Measurements from ENCODE around the gene ECHDC1. TPM values are rescaled to one million over a fixed set of nuclear protein-coding genes. Genes with fewer than 3 reads are reported as not detected.

ECHDC1 gene
- total RNA-seq, 1 donor from 2014 or later = 66.3 TPM

DNA sequence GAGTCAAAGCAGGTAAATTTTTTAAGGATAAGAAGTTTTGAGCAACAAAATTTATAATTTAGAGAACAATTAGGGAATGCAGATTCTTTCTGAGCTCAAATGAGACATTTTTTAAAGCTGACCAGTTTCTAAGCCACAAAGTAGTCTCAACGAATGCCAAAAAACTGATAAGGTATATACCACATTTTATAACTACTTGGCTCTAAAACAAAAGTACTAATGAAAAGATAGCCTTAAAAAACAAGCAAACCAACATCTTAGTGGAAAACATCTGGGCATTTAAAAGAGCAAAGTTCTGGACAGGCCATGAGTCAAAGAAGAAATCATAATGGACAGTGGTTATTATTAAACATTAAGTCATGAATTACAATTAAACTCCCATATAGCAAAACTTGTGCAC, 99.9 kb downstream of the ECHDC1 start:
- no peak for DNase-seq (ENCODE audit: low read depth)
- Histone ChIP-seq H3K4me3 (ENCODE audit: low read depth, low read length) (no peak overlapping the region), H3K27me3 (ENCODE audit: control insufficient read depth, insufficient read depth, low read length) (no peaks in the 10 kb centered on the region), H3K36me3 (ENCODE audit: control insufficient read depth, insufficient read depth, low read length) (no peaks in the 10 kb centered on the region)
- TF ChIP-seq, protein P1, sequence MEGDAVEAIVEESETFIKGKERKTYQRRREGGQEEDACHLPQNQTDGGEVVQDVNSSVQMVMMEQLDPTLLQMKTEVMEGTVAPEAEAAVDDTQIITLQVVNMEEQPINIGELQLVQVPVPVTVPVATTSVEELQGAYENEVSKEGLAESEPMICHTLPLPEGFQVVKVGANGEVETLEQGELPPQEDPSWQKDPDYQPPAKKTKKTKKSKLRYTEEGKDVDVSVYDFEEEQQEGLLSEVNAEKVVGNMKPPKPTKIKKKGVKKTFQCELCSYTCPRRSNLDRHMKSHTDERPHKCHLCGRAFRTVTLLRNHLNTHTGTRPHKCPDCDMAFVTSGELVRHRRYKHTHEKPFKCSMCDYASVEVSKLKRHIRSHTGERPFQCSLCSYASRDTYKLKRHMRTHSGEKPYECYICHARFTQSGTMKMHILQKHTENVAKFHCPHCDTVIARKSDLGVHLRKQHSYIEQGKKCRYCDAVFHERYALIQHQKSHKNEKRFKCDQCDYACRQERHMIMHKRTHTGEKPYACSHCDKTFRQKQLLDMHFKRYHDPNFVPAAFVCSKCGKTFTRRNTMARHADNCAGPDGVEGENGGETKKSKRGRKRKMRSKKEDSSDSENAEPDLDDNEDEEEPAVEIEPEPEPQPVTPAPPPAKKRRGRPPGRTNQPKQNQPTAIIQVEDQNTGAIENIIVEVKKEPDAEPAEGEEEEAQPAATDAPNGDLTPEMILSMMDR (IDR thresholded peaks at IDR 0.05; ENCODE audit: insufficient read depth, low read length, poor library complexity, severe bottlenecking) = no peak

Other genes with a start within 250 kb of the ECHDC1 start
- 0.88 and 1.9 TPM in 2 replicates for gene RSPO3, start 224.9 kb downstream of the ECHDC1 start, total RNA-seq
- 33.1 and 36.2 TPM in 2 replicates for gene RNF146, start 76.7 kb downstream of the ECHDC1 start, total RNA-seq
- 3.6 and 13.5 TPM in 2 replicates for gene KIAA0408, start 115.8 kb upstream of the ECHDC1 start, total RNA-seq
- gene C6orf58, start 233.6 kb upstream of the ECHDC1 start, total RNA-seq = not detected in 2 replicates

Measured in kidney epithelial cell (primary cell).